DND-41 (cell line): Measurements from ENCODE around the gene KCNH8.

ENCODE experiments used
- EZH2 ChIP-seq: IDR thresholded peaks from 3 replicates; pipeline ENCODE4 v1.6.1; 2012; ENCODE audit warnings: borderline replicate concordance, low read depth, mild to moderate bottlenecking, moderate library complexity, low read length, inconsistent platforms; ENCODE audit not compliant: severe bottlenecking
- TF ChIP-seq, protein P1 (sequence below): IDR thresholded peaks from 2 replicates; pipeline ENCODE4 v1.5.1; 2012; ENCODE audit warnings: borderline replicate concordance, low read length, moderate library complexity, mild to moderate bottlenecking; ENCODE audit not compliant: poor library complexity, severe bottlenecking; ENCODE audit errors: extremely low read depth

GRCh38 chr3:19221081-19221480 lies 72.8 kb downstream of the KCNH8 start:
- TF ChIP-seq, protein P1, sequence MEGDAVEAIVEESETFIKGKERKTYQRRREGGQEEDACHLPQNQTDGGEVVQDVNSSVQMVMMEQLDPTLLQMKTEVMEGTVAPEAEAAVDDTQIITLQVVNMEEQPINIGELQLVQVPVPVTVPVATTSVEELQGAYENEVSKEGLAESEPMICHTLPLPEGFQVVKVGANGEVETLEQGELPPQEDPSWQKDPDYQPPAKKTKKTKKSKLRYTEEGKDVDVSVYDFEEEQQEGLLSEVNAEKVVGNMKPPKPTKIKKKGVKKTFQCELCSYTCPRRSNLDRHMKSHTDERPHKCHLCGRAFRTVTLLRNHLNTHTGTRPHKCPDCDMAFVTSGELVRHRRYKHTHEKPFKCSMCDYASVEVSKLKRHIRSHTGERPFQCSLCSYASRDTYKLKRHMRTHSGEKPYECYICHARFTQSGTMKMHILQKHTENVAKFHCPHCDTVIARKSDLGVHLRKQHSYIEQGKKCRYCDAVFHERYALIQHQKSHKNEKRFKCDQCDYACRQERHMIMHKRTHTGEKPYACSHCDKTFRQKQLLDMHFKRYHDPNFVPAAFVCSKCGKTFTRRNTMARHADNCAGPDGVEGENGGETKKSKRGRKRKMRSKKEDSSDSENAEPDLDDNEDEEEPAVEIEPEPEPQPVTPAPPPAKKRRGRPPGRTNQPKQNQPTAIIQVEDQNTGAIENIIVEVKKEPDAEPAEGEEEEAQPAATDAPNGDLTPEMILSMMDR, result no peak
- no peak for TF ChIP-seq EZH2
